GM21529 (cell line): ENCODE data around the gene EHMT2.
A peak's percentile ranks its signal among the peaks of the same experiment; 100 is the strongest.
"Not testable (repeated sequence)": the region's sequence is repeated elsewhere in the genome, so short reads cannot be mapped to it uniquely, and the experiment has no call there.

Experiments used
- ATAC-seq: cut with Tn5 transposase; IDR thresholded peaks from one replicate; pipeline ENCODE4 v1.9.1; 2021; ENCODE audit not compliant: unreplicated experiment

EHMT2 gene

DNA sequence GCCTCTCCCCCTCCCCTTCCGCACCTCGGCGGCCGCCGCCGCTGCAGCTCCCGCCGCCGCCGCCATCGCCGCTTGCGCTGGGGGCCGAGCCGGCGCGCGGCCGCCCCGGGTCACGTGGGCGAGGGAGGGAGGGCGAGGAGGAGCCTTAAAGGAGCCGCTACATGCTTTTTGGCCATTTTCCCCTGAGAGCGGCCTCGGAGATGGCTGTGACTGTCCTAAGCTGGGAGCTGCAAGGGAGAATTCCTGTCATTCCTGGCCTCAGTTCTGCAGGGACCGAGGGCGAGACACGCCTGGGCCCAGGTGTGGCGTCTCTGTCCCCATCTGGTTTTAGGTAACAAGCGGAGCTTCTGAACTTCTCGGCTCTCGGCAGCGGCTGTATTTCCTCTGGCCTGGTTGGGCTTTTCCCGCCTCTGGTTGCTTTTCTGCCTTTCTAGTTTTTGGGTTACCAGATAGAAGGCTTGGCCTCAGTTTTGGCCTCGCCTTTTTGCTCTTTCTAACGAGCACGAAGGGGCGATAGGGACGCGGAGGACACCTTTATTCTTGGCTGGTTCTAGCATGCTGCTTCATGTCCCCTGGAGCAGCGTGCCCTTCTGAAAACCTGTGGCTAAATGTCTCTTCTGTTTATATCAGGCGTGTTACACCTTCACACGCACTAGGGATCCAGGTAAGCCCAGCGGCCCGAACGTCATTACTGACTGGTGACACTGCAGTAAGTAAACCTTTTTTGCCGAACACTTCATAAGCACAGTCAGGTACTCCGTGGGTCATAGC, at the start of gene EHMT2:
Gene EHMT2, minus strand, starts transcription at position 87 of the 771 bp plus-strand sequence. Its CDS starts 21 bp downstream, at position 66.
- ATAC-seq = peak; percentile 47

- ATAC-seq = no peak
Measured at GRCh38 chr6:31947070-31947675, 49.7 kb upstream of the EHMT2 start.

GRCh38 chr6:31946370-31946885, 48.9 kb upstream of the EHMT2 start:
- no peak for ATAC-seq

DNA sequence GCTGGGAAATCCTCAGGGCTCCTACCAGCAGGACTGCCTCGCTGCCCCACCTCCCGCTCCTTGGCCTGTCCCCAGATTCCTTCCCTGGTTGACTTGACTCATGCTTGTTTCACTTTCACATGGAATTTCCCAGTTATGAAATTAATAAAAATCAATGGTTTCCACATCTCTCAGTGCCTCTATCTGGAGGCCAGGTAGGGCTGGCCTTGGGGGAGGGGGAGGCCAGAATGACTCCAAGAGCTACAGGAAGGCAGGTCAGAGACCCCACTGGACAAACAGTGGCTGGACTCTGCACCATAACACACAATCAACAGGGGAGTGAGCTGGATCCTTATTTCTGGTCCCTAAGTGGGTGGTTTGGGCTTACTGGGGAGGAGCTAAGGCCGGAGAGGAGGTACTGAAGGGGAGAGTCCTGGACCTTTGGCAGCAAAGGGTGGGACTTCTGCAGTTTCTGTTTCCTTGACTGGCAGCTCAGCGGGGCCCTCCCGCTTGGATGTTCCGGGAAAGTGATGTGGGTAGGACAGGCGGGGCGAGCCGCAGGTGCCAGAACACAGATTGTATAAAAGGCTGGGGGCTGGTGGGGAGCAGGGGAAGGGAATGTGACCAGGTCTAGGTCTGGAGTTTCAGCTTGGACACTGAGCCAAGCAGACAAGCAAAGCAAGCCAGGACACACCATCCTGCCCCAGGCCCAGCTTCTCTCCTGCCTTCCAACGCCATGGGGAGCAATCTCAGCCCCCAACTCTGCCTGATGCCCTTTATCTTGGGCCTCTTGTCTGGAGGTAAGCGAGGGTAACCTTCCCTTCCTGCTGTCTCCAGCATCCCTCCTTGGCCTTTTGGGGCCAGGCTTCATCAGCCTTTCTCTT, 48.2 kb upstream of the EHMT2 start, which contains the start of gene CFB:
Gene CFB, plus strand, starts transcription at position 589 of the 863 bp plus-strand sequence. Its CDS starts 127 bp downstream, at position 716.
- ATAC-seq = no peak

GRCh38 chr6:31945154-31945506, 47.6 kb upstream of the EHMT2 start:
- ATAC-seq = no peak

GRCh38 chr6:31943742-31944141, 46.2 kb upstream of the EHMT2 start:
- no peak for ATAC-seq

GRCh38 chr6:31940256-31940664, 42.8 kb upstream of the EHMT2 start:
- ATAC-seq = no peak

DNA sequence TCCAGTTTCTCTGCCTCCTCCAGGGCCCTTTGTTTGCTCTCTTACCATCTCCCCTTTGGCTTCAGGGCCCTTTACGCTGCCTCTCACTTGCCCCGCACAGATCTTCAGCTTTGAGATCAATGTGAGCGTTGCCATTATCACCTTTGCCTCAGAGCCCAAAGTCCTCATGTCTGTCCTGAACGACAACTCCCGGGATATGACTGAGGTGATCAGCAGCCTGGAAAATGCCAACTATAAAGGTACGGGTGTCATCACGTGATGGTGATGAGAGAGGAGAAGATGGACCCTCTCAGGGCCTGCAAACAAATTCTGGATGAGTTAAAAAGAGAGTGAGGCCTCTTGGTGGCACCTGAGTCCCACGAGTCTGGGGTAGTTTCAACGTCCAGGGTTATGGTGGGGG, 38.3 kb upstream of the EHMT2 start:
- ATAC-seq = no peak

GRCh38 chr6:31935021-31935420, 37.5 kb upstream of the EHMT2 start:
- ATAC-seq = no peak

DNA sequence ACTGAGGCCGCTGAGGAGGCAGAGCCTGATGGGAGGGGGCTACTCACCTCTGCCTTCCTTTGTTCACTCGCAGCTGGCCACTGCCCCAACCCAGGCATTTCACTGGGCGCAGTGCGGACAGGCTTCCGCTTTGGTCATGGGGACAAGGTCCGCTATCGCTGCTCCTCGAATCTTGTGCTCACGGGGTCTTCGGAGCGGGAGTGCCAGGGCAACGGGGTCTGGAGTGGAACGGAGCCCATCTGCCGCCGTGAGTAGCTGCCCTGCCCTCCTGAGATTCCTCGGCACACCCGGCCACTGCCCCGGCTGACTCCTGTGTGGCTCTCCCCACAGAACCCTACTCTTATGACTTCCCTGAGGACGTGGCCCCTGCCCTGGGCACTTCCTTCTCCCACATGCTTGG, 36.0 kb upstream of the EHMT2 start:
- no peak for ATAC-seq

DNA sequence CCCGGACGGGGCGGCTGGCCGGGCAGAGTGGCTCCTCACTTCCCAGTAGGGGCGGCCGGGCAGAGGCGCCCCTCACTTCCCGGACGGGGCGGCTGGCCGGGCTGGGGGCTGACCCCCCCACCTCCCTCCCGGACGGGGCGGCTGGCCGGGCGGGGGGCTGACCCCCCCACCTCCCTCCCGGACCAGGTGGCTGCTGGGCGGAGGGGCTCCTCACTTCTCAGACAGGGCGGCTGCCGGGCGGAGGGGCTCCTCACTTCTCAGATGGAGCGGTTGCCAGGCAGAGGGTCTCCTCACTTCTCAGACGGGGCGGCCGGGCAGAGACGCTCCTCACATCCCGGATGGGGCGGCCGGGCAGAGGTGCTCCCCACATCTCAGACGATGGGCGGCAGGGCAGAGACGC, 34.6 kb upstream of the EHMT2 start:
- not testable (repeated sequence) for ATAC-seq

DNA sequence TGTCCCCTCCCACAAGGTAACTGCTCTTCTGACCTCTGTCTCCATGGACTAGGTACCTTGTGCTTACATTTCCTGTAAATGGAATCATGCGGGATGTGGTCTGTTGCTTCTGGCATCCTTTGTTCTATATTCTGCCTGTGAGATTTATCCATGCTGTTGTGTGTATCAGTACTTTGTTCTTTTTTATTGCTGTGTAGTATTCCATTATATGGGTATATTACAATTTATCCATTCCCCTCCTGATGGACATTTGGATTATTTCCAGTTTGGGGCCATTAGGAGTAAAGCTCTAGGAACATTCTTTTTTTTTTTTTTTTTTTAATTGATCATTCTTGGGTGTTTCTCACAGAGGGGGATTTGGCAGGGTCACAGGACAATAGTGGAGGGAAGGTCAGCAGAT, 33.5 kb upstream of the EHMT2 start:
- ATAC-seq = no peak

DNA sequence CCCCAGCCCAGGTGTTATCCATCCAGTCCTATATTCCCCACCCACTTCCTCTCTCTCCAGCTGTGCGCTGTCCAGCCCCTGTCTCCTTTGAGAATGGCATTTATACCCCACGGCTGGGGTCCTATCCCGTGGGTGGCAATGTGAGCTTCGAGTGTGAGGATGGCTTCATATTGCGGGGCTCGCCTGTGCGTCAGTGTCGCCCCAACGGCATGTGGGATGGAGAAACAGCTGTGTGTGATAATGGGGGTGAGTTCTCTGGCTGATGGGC, 31.1 kb upstream of the EHMT2 start:
- no peak for ATAC-seq

DNA sequence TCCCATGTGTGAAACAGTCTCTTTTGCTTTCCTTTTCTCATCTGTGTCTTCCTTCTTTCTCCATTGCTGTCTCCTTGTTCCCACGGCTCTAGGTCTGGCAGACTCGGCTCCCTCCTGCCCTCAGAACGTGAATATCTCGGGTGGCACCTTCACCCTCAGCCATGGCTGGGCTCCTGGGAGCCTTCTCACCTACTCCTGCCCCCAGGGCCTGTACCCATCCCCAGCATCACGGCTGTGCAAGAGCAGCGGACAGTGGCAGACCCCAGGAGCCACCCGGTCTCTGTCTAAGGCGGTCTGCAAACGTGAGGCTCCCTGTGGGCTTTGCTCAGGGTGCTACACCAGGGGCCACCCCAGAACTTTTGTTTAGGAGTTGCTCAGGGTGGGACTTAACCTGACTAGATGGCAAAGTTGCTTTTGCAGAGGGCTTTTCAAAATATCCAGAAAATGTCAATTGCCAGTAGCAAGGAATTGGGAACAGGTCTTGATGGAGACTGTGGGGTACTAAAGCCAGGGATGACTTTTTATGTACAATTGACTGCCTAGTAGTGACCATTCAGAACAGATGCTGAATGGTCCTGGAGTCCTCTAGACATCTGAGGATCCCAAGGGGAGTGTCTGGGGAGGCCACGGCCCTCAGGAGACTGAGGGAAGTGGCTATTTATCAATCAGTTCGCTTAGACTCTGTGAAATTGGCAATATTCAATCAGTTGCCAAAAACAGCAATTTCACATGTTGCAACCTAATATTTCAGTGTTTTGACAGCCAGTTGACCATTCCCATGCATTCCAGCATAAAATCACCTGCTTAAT, 30.6 kb upstream of the EHMT2 start:
- no peak for ATAC-seq

GRCh38 chr6:31927242-31927862, 29.9 kb upstream of the EHMT2 start, which contains the start of gene C2:
Gene C2, plus strand, starts transcription at chr6:31927717. Its CDS starts 36 bp downstream, at chr6:31927753.
- no peak for ATAC-seq

GRCh38 chr6:31922942-31923341, 25.4 kb upstream of the EHMT2 start:
- no peak for ATAC-seq

DNA sequence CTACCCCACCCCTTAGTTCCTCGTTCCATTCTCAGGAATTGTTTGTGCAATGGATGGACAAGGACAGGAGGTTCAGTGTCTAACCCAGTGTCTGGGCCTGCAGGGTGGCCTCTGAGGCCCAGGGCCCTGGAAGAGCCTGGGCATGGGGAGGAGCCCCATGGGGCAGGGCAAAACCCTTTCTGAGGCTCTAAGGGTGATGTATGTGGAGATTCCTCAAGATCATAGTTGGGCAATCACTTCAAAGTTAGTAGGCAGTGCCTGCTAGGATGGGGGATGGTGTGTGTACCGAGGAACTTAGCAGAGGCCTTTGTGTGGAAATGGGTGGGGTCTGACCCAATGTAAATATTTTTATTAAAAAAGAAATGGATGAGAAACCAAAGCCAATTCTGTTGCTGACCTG, 23.3 kb upstream of the EHMT2 start:
- ATAC-seq = no peak

DNA sequence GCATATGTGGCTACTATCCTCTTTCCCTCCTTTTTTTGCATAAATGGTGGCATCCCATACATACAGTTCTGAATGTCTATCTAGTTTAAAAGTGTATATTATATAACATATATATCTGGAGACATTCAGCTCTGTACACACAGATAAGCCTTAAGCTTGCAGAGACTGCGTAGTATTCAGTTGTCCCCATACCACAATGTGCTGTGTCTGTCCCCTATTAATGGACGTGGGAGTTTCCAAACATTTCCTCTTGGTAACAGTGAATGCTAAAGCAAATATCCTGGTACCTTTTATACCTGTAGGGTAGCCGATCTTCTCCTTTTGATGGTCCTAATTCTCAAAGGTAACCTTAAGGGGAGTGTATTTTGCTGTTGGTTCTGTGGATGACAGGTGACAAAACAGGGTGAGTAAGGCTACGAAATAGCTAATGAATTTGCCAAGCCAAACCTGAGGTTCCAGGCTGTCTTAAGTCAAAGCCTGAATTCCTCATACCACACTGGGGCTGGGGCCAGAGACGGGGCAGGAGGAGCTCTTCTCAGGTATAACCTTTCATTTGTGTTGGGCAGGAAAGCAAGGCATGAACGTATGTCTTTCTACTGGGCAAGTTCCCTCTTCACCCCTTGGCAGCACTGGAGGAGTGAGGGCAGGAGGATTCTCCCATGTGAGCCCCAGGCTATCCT, 22.3 kb upstream of the EHMT2 start:
- no peak for ATAC-seq

- no peak for ATAC-seq
Measured at GRCh38 chr6:31918069-31918720, 20.7 kb upstream of the EHMT2 start.
